Testis (tissue), 2 donors: Measurements from ENCODE around the gene CCDC57.

Source experiments
- POLR2A ChIP-seq: fragments of 450-650 bp; IDR thresholded peaks from one replicate; pipeline ENCODE4 v1.6.1; 2017; ENCODE audit warnings: antibody characterized with exemption, mild to moderate bottlenecking, moderate library complexity
- TF ChIP-seq, protein P1 (sequence below), 3 experiments: fragments of 450-650 bp in 2 of 3; fragments of 200-600 bp in 1 of 3; sonication (generic) in 1 of 3; IDR thresholded peaks; one replicate each; pipeline ENCODE4 v1.5.1; 2016 to 2019; ENCODE audit warnings: antibody characterized with exemption in 3 of 3, mild to moderate bottlenecking in 2 of 3, moderate library complexity in 1 of 3

DNA sequence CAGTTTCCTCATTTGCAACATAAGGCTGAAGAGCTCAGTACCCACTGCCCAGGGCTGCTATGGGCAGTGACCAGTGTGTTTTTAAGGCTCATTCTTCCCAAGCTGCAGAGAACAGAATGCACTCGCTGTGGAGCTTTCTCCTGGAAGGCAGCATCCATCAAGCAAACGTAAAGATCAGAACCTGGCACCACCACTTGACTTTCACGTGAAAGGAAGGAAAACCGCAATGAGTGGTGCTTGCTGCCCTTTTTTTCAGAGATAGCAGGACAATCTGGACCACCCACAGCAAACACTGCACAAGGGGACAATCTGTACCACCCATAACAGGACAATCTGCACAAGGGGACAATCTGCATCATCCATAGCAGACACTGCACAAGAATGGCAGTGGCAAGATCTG, 49.7 kb upstream of the CCDC57 start:
- TF ChIP-seq, protein P1, sequence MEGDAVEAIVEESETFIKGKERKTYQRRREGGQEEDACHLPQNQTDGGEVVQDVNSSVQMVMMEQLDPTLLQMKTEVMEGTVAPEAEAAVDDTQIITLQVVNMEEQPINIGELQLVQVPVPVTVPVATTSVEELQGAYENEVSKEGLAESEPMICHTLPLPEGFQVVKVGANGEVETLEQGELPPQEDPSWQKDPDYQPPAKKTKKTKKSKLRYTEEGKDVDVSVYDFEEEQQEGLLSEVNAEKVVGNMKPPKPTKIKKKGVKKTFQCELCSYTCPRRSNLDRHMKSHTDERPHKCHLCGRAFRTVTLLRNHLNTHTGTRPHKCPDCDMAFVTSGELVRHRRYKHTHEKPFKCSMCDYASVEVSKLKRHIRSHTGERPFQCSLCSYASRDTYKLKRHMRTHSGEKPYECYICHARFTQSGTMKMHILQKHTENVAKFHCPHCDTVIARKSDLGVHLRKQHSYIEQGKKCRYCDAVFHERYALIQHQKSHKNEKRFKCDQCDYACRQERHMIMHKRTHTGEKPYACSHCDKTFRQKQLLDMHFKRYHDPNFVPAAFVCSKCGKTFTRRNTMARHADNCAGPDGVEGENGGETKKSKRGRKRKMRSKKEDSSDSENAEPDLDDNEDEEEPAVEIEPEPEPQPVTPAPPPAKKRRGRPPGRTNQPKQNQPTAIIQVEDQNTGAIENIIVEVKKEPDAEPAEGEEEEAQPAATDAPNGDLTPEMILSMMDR (IDR thresholded peaks at IDR 0.05), result no peak
- no peak for TF ChIP-seq POLR2A
